Keratinocyte (primary cell): ENCODE results near the gene SIAH2. TPM values are rescaled to one million over a fixed set of nuclear protein-coding genes. Genes with fewer than 3 reads are reported as not detected.

Experiments used
- DNase-seq: peaks from one replicate; pipeline ENCODE4 v3.0.0-alpha.2; 2011; ENCODE audit warnings: low read depth, missing footprints, low spot score
- FAIRE-seq: peaks from 2 replicates; lab custom pipeline; 2011; peaks lifted over from hg19 to GRCh38; lab: Jason Lieb, UNC
- H2AFZ ChIP-seq: 2 replicates; pipeline ENCODE4 v1.6.0; 2012; ENCODE audit warnings: low read length, control low read depth, inconsistent platforms; ENCODE audit not compliant: control insufficient read depth
- H3K27ac ChIP-seq: 2 replicates; pipeline ENCODE4 v1.5.1; 2011; ENCODE audit warnings: low read length; ENCODE audit not compliant: control insufficient read depth, insufficient read depth
- H3K27me3 ChIP-seq: 3 replicates; pipeline ENCODE4 v1.6.0; 2011; ENCODE audit warnings: low read length; ENCODE audit not compliant: control insufficient read depth, insufficient read depth; ENCODE audit errors: extremely low read depth
- H3K36me3 ChIP-seq, 2 experiments: 2 replicates in 1 of 2; 3 replicates in 1 of 2; pipeline ENCODE4 v1.5.1; 2011; ENCODE audit warnings: low read length in 2 of 2, mild to moderate bottlenecking in 1 of 2; ENCODE audit not compliant: control insufficient read depth in 2 of 2, insufficient read depth in 2 of 2; ENCODE audit errors: extremely low read depth in 1 of 2
- H3K4me1 ChIP-seq: 3 replicates; pipeline ENCODE4 v1.5.1; 2011; ENCODE audit warnings: low read length; ENCODE audit not compliant: control insufficient read depth, insufficient read depth; ENCODE audit errors: extremely low read depth
- H3K4me2 ChIP-seq: 3 replicates; pipeline ENCODE4 v1.6.0; 2011; ENCODE audit warnings: low read depth, low read length; ENCODE audit not compliant: control insufficient read depth, insufficient read depth; ENCODE audit errors: extremely low read depth
- H3K4me3 ChIP-seq, 3 experiments: fragments of 200-600 bp in 1 of 3; sonication (generic) in 1 of 3; 2 replicates in 2 of 3; 3 replicates in 1 of 3; pipeline ENCODE4 v1.5.1; 2011 to 2016; ENCODE audit warnings: low read length in 3 of 3, mild to moderate bottlenecking in 3 of 3, control low read depth in 2 of 3, inconsistent platforms in 1 of 3, low read depth in 1 of 3, mixed read lengths in 1 of 3, mixed run types in 1 of 3, moderate library complexity in 1 of 3; ENCODE audit not compliant: control insufficient read depth in 2 of 3, insufficient read depth in 2 of 3; ENCODE audit errors: extremely low read depth in 1 of 3
- H3K79me2 ChIP-seq: 2 replicates; pipeline ENCODE4 v1.6.0; 2012; ENCODE audit warnings: low read length; ENCODE audit not compliant: control insufficient read depth, insufficient read depth
- H3K9ac ChIP-seq: 3 replicates; pipeline ENCODE4 v1.6.0; 2011; ENCODE audit warnings: low read length; ENCODE audit not compliant: control insufficient read depth, insufficient read depth; ENCODE audit errors: extremely low read depth
- H3K9me1 ChIP-seq: 3 replicates; pipeline ENCODE4 v1.6.0; 2011; ENCODE audit warnings: low read length; ENCODE audit not compliant: control insufficient read depth, insufficient read depth; ENCODE audit errors: extremely low read depth
- H3K9me3 ChIP-seq: 2 replicates; pipeline ENCODE4 v1.5.1; 2012; ENCODE audit warnings: low read depth, low read length; ENCODE audit not compliant: control insufficient read depth
- H4K20me1 ChIP-seq: 3 replicates; pipeline ENCODE4 v1.6.0; 2011; ENCODE audit warnings: low read length; ENCODE audit not compliant: control insufficient read depth, insufficient read depth; ENCODE audit errors: extremely low read depth
- EZH2 ChIP-seq: IDR thresholded peaks from one replicate; pipeline ENCODE4 v1.6.1; 2012; ENCODE audit warnings: inconsistent platforms, mild to moderate bottlenecking, low read length, moderate library complexity
- dilution Hi-C: fragments of 300-500 bp; cut with MboI; formaldehyde crosslinking; loops from one replicate; pipeline ENCODE4 v1.7.0; 2020; ENCODE audit warnings: low sequenced_read_pairs; ENCODE audit not compliant: extremely low pct_ligation_motif_present
- polyA plus RNA-seq, 5 experiments: library from polyadenylated mRNA; depleted of rRNA in 3 of 5; stranded (reverse) in 3 of 5; stranded (forward) in 1 of 5; unstranded in 1 of 5; fragments of >200 nt; gene quantifications; 1 replicate in 1 of 5; 2 replicates in 3 of 5; 3 replicates in 1 of 5; pipeline versions ENCODE4 v1.2.1 to v1.2.3, GENCODE V29; 2011 to 2012; ENCODE audit warnings: missing spikeins in 2 of 5, low read depth in 1 of 5, low replicate concordance in 1 of 5
- TF ChIP-seq, protein P1 (sequence below), 3 experiments: IDR thresholded peaks in 1 of 3; conservative IDR thresholded peaks in 1 of 3; optimal IDR thresholded peaks in 1 of 3; 2 replicates in 2 of 3; 3 replicates in 1 of 3; pipeline versions ENCODE3 to v1.5.1; 2011; ENCODE audit warnings: low read length in 3 of 3, mild to moderate bottlenecking in 3 of 3, moderate library complexity in 2 of 3, control low read depth in 1 of 3, inconsistent platforms in 1 of 3; ENCODE audit not compliant: insufficient read depth in 2 of 3; ENCODE audit errors: extremely low read depth in 1 of 3

The SIAH2 gene
- polyA plus RNA-seq, 1 donor (not counting 4 experiments of a cell fraction or from before 2014, with no cell fraction given): 44.8 TPM

DNA sequence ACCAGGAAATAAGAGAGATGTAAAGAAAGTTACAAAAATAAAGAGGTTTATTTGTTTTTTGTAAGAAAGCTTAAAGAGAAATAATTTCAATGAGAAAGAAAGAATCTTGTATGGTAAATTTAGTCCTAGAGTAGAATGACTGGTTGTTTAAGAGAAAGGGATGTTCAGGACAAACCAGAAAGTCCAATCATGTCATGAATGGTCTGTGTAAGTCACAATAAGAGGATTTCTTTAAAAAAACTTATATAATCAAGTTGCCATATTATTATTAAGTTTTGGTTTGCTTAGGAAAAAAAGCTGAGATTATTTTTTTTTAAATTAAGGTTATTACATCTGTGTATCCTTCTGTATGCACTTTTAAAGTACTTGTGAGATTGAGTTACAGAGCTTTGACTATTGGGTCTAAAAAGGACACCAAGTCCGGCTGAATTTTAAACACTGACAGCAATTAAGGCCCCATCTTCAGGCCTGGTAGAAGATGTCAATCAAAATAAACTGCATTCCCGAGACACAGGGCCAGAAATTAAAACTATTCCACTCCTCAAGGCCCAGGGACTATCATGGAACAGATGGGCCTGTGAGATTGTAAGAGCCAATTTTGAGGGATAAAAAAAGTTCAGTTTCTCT, 71.4 kb downstream of the SIAH2 start:
- DNase-seq (no peak), FAIRE-seq (no peak)
- dilution Hi-C loops: no loop called here

More for the DNA sequence above, 71.4 kb downstream of the SIAH2 start:
- Histone ChIP-seq H3K79me2 (no peaks in the 10 kb centered on the region), H3K27ac (no peak overlapping the region), H3K9me3 (peaks cover 3% of the 10 kb centered on the region), H3K4me3 (no peak overlapping the region), H4K20me1 (no peaks in the 10 kb centered on the region), H3K9me1 (no peaks in the 10 kb centered on the region), H3K4me2 (no peak overlapping the region), H3K27me3 (no peaks in the 10 kb centered on the region), H3K4me1 (no peaks in the 10 kb centered on the region), H3K9ac (no peak overlapping the region), H2AFZ (no peak overlapping the region), H3K36me3 (no peaks in the 10 kb centered on the region)
- TF ChIP-seq, protein P1, sequence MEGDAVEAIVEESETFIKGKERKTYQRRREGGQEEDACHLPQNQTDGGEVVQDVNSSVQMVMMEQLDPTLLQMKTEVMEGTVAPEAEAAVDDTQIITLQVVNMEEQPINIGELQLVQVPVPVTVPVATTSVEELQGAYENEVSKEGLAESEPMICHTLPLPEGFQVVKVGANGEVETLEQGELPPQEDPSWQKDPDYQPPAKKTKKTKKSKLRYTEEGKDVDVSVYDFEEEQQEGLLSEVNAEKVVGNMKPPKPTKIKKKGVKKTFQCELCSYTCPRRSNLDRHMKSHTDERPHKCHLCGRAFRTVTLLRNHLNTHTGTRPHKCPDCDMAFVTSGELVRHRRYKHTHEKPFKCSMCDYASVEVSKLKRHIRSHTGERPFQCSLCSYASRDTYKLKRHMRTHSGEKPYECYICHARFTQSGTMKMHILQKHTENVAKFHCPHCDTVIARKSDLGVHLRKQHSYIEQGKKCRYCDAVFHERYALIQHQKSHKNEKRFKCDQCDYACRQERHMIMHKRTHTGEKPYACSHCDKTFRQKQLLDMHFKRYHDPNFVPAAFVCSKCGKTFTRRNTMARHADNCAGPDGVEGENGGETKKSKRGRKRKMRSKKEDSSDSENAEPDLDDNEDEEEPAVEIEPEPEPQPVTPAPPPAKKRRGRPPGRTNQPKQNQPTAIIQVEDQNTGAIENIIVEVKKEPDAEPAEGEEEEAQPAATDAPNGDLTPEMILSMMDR (optimal IDR thresholded peaks at IDR 0.05 in 1 of 3, IDR thresholded peaks at IDR 0.05 in 1 of 3, conservative IDR thresholded peaks at IDR 0.05 in 1 of 3; ENCODE audit: extremely low read depth in 1 of 3, insufficient read depth in 2 of 3, low read length in 3 of 3): no peak
- no peak for TF ChIP-seq EZH2

Other genes with a start within 250 kb of the SIAH2 start
- 56.2 to 84.2 TPM (median 61.8 TPM) in 3 replicates for gene SERP1, start 216.7 kb downstream of the SIAH2 start, polyA plus RNA-seq
- gene EIF2A, start 216.4 kb downstream of the SIAH2 start, polyA plus RNA-seq: 51.3 to 147 TPM (median 104 TPM) in 3 replicates
- 357 to 668 TPM (median 597 TPM) in 3 replicates for gene SELENOT, start 159.8 kb downstream of the SIAH2 start, polyA plus RNA-seq
- gene ERICH6, start 59.2 kb downstream of the SIAH2 start, polyA plus RNA-seq: 0.03 TPM in 2 of 3 replicates, not detected in the other
- gene MINDY4B, start 142.3 kb upstream of the SIAH2 start, polyA plus RNA-seq: not detected in 3 replicates
- gene CLRN1, start 209.6 kb upstream of the SIAH2 start, polyA plus RNA-seq: not detected in 3 replicates